ENCODE results near the gene AMBRA1.

DNA sequence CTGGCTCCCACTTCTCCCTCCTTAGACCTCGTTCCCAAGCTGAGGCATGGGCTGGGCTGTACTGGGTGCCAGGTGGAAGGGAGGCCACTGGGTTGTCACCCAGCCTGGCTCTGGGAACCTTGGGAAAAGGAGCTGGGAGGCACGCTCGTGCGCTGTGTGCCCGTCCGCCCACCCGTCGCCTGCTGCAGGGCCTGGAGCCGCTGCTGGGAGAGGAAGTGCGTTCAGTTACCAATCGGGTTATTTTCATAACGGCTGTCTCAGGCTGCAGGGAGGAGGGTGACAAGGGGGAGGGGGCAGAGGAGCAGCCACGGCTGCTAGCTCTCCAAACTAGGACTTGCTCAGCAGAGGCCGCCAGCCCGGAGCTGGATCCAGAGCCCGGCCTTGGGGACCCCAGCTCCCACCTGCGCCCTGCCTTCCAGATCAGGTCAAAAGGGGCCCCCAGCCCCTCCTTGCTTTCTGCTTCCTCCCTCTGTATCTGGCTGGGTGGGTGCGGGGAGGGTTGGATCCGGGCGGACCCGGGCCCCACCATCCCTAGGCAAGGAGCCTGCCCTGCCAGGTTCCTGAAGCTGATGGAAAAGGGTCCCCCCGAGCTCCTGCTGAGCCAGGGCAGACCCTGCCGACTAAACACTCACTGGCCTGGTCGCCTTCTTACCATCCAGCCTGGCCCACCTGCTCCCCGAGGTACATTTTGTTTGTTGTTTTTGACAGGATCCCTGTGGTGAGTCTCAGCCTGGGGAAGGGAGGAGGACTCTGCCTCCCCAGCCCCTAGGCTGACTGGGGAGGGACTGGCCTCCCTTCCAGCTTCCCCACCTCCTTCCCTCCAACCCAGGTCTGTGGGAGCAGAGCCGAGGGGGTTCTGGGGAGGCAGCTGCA lies 232.3 kb downstream of the AMBRA1 start:
- TF ChIP-seq, protein P1, sequence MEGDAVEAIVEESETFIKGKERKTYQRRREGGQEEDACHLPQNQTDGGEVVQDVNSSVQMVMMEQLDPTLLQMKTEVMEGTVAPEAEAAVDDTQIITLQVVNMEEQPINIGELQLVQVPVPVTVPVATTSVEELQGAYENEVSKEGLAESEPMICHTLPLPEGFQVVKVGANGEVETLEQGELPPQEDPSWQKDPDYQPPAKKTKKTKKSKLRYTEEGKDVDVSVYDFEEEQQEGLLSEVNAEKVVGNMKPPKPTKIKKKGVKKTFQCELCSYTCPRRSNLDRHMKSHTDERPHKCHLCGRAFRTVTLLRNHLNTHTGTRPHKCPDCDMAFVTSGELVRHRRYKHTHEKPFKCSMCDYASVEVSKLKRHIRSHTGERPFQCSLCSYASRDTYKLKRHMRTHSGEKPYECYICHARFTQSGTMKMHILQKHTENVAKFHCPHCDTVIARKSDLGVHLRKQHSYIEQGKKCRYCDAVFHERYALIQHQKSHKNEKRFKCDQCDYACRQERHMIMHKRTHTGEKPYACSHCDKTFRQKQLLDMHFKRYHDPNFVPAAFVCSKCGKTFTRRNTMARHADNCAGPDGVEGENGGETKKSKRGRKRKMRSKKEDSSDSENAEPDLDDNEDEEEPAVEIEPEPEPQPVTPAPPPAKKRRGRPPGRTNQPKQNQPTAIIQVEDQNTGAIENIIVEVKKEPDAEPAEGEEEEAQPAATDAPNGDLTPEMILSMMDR (IDR thresholded peaks at IDR 0.05) = no peak
- peak; percentile 29 to 60 for TF ChIP-seq POLR2A (IDR thresholded peaks at IDR 0.05)
